HG03175 (cell line): Measurements from ENCODE around the gene CSNK1E.

ENCODE experiments used
- ATAC-seq: cut with Tn5 transposase; IDR thresholded peaks from one replicate; pipeline ENCODE4 v1.9.1; 2021; ENCODE audit warnings: mild to moderate bottlenecking, moderate library complexity; ENCODE audit not compliant: unreplicated experiment

CSNK1E gene

DNA sequence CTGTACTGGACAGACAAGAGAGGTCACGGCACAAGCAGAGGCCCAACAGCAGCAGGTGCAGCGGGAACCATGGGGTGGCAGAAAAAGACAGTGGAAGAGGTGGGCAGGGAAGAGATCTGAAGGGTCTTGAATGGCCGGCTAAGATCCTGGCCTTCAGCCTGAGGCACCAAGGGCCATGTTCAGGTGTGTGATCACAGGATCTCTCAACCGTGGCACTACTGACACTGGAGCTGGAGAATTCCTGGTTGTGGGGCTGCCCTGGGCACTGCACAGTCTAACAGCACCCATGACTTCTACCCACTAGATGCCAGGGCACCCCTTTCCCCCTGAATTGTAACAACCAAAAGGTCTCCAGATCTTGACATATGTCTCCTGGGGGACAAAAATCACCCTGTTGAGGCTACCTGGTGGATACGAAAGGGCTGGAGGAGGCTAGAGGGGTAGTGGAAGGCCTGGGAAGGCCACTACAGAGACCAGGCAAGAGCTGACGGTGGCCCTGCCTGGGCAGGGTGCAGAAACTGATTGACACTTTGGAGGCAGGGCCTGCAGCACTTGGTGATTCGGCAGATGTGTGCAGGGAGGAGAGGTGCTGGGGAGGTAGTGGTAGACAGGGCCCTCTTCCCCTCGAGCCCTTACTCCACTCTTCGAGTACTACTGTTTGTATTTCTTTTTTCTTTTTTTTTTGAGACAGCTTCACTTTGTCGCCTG, 8.3 kb downstream of the CSNK1E start:
- ATAC-seq: no peak

DNA sequence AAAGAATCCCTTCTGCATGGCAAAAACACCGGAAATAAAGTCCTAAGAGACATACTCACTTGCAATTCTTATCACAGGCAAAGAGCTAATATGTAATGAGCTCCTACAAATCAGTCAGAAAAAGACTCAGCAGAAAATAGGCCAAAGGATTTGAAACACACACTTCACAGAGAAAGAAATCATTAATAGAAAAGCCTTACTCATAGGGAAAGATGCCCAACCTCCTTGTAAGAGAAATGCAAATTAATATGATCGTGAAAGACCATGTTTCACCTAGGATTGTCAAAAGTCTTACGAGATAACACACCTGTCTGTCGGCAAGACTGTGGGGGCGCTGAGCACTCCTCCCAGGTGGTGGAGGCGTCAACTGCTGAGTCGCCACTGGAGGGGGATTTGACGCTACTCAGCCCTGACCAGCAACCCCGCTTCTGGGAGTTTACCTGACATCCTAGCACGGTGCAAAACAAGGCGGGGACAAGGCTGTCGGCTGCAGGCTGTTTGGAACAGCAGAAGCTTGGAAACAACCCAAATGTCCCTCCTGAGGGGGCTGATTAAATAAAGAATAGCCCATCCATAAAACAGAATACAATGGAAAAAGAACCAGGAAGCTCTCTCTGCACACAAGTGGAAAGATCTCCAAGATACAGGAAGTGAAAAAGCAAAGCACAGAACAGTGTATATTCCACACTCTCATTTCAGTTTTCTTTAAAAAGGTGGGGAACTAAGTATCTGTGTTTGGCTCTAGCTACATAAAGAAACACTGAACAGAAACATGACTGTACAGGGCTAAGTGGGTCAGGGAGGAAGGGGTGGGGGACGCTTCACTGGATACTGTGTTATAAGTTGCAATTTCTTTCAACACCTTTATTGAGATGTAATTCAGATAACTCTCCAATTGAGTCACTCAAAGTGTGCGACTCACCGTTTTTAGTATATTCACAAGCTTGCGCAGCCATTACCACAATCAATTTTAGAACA, 11.5 kb downstream of the CSNK1E start:
- peak; percentile 63 for ATAC-seq

DNA sequence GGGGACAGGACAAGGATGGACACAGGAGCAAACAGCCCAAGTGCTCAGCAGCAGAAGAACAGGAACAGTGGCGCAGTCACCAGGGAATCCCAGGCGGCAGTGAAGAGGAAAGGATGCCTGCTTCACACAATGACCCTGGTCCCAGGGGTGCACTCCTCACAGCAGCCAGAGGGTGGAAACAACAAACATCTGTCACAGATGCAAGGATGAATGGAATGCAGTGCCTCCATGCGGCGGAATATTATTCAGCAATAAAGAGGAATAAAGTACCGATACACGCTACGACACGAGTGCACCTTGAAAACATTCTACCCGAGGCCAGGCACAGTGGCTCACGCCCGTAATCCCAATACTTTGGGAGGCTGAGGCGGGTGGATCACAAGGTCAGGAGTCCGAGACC, 12.7 kb downstream of the CSNK1E start:
- ATAC-seq: no peak

DNA sequence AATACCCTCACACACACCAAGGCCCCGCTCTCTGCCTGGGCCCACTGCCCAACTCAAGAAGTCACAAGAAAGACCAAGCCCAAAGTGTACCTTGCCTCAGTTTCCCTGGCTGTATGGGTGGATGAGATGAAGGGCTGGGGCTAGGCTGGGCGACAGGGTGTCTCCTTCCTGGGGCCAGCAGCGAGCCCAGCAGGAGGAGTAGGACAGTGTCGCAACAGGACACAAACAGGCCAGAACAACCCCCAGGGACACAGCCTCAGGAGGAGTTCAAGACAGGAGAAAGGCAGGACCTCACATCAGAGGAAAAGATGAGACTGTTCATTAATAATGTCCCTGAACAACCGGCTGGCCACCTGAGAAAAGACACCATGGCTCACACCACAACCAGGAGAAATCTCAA, 13.3 kb downstream of the CSNK1E start:
- ATAC-seq: no peak

DNA sequence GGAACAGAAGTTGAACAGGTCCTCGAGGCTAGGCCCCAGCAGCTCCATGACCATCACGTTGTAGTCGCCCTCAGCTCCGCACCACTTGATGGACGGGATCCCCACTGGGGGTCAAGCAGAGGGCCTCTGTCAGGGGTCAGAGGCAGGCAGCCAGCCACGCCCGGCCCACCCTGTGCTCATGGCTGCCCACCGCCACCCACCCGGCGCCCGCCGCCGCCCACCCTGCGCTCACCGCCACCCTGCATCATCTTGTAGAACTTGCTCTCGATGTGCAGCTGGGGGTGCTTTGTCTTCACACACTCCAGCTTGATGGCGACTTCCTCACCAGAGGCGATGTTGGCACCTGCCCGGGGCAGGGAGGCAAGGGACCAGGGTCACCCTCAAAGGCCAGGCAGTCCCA, 14.3 kb downstream of the CSNK1E start:
- ATAC-seq: no peak

DNA sequence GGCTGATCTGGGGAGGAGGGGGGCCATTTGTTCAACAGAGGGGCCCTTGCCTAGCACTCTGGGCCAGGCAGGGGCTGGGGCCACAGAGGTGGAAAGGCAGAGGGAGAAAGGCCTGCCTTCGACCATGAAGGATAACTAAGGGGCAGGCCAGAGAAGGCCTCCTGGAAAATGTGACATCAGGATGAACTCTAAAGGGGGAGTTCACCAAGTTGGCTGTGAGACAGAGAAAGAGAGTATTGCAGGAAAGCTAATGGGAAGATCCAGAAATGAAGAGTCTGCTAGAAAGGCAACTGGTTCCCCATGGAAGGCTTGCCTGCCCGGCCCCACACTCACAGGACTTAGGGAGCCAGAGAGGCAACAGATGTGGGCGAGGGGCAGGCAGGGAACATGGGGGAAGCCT, 16.3 kb downstream of the CSNK1E start:
- ATAC-seq: no peak

DNA sequence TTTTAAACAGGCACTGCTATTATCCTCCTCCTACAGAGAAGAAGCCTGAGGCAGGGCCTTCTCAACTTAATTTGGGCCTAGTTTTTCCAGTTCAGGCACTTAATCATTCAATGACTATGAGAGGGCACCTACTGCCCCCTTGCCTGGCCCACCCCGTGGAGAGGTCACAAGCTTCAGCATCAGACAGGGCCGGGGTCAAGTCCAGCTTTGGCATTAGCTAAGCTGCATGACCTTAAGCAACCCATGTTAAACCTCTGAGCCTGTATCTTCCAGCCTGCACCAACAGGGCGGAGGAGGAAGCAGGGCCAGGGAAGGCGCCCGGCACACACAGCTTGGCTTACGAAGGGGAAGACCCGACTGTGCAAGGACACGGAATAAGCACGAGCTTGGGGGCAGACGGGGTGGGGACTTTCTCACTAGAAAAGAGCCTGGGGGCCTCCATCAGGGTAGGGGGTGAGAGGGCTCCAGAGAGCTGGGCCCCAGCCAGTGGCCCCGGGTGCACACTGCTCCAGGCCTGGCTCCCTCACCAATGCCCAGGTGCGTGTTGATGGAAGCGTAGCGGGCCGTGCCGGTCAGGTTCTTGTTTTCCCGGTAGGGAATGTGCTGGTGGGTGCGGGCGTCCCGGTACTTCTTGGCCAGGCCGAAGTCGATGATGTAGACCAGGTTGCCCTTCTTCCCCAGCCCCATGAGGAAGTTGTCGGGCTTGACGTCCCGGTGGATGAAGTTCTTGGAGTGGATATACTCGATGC, 16.9 kb downstream of the CSNK1E start:
- ATAC-seq: no peak

DNA sequence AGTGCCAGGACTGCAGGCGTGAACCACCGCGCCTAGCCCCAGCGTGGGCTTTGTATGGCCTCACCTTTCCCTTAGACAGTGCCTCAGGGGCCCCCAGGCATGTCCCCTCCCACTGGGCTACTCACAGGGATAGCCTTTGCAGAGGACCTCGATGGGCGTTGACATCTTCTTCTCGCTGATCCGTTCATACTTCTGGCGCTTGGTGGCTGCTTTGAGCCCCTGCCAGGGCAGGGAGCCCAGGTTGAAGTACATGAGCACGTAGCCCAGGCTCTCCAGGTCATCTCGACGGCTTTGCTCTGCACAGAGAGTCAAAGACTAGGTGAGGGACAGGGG, 17.5 kb downstream of the CSNK1E start:
- ATAC-seq: no peak

DNA sequence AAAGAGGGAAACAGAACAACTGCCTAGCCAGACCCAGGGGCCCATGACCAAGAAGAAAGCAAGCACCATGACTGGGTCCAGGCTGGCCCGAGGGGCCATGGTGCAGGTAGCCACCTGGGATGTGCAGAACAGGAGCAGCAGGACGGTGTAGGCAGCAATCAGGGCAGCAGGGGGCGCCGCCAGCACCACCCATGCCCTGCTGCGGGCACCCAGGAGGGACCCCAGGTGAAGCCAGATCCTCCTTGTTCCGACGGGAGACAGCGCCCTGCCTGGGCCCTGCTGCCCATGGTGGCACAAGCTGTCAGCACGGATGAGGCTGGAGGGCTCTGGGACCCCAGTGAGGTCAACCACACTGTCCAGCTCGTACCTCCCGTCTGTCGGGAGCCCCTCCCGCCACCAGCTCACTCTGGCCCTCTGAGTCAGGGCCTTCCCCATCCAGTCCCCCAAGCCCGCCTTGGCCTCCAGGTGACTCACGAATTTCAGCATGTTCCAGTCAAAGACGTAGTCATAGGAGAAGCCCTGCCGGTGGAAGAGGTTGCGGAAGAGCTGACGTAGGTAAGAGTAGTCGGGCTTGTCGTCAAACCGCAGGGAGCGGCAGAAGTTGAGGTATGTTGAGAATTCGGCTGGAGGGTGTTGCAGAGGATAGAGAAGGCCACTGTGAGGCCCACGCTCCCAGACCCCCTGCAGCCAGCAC, 18.8 kb downstream of the CSNK1E start:
- no peak for ATAC-seq

DNA sequence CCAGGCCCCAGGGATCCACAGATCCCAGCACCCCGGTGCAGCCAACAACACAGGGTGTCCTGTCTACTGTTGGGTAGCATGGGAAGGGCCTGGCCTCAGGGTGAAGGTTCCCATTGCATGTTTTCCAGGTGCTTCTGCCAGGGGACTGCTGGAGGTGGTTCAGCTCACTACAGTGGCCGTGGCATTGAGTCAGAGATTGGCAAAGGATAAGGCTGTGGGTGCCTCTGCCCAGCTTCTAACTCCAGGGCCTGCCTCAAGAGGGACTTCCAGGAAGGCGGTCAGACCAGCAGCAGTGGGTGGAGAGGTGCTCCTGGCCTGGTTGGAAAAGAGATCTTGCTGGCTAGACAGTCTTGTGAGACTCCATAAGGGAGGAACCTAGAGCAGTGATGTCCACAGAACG, 20.9 kb downstream of the CSNK1E start:
- no peak for ATAC-seq

DNA sequence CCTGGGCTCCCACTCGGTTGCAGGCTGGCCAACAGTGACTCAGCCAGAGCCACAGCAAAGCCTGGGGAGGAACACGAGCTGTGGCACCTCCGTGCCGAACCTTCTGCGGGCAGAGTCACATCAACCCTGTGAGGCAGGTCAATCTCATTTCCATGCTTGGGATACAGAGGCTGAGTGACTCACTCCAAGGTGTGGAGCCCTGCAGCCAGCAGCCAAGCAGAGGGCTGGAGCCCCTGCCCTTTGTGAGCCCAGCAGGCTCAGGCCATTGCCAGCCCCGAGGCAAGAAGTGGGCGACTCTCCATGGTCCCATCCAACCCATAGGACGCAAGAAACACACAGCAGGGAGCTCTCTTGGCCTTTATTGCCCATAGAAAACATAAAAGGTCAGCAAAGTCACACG, 21.4 kb downstream of the CSNK1E start:
- ATAC-seq: no peak

DNA sequence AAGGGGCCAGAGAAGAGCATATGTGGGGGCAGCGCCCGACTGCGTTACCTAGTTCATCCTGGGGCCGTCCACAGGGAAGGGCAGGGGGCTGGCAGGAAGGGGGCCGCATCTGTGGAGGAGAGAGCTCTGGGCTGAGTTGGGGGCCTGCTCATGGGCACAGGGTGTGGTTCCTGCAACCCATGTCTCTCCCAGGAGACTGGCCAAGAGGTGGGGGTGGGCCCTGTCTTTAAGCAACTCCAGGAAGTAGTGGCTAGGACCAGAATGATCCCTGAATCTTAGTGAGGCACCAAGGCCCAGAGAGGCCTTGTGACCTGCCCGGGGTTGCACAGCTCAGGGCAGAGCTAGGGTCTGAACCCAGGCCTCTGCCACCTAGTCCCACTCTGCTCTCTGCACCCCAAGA, 21.9 kb downstream of the CSNK1E start:
- no peak for ATAC-seq

DNA sequence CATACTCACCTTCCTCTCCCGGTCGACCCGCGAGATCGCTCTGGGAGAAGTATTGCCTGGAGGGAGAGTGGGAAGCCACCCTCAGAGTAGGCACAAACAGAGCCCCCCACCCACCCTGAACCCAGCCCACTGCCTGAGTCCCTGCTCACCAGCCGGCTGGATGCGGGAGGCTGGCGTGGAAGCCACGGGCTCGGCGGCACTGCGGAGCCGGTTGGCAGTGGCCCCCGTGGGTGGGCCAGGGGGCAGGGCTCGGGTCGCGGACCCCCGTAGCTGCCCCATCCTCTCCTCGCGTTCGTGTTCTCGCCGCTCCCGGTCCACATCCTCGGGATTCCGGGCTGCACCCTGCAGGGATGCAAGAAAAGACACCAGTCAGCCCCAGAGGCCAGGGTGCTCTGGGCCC, 23.0 kb downstream of the CSNK1E start:
- no peak for ATAC-seq

DNA sequence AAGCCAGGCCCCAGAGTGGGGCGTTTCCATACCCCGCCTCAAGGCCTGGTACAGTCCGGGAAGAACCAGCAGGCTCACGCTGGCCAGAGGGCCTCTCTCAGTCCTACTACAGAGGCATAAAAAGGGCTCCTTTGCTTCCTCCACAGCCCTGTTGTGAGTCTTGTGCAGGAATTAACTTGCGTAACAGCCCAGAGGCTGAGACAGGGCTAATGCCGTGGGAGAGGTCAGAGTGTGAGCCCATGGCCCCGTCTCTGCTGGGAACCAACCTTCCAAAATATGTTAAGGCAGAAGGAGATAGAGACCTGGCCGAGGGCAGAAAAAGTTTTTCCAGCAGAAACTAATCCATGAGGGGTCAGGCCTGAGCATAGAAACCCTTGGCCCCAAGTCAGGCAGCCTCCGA, 24.5 kb downstream of the CSNK1E start:
- ATAC-seq: no peak

DNA sequence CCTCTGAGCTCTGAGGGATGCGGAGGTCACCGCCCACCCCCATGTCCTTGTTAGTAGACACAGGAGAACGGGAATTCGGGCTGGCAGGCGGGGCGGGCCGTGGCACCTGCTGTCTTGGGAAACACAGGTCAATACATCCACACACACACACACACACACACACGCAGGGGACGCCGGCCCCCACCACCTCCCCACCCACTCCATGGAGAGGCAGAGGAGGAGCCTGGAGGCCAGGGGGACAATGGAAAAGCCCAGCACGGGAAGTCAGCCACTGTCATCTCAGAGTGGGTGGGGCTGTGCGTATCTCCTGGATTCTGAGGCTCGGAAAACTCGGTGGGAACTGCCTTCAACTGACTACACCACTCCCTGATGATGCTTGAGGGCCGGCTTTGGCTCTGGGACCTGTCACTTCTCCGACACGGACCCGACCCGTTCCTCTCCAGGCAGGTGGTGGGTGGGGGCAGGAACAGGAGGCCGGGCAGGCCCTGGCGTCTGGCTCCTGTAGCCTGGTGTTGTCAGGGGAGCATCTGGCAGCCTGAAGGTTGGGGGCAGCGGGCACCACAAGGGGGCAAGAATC, 25.9 kb downstream of the CSNK1E start:
- no peak for ATAC-seq

DNA sequence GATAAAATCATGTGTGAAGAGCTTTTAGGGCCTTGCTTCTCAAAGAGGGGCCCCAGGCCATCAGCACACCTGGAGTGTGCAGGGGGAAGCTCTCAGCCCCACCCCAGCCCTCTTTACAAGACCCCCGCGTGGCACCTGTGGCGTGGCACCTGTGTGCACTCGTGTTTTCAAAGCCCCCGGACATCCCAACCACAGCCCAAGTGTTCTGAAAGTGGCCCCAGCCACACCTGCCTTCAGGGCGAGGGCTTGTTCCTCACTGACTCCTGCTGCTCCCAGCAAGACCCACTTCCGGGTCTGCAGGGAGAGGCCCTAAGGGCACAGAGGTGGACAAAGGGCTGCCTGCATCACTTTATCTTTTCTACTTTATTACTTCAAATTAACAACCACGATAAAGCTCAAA, 26.9 kb downstream of the CSNK1E start:
- no peak for ATAC-seq

DNA sequence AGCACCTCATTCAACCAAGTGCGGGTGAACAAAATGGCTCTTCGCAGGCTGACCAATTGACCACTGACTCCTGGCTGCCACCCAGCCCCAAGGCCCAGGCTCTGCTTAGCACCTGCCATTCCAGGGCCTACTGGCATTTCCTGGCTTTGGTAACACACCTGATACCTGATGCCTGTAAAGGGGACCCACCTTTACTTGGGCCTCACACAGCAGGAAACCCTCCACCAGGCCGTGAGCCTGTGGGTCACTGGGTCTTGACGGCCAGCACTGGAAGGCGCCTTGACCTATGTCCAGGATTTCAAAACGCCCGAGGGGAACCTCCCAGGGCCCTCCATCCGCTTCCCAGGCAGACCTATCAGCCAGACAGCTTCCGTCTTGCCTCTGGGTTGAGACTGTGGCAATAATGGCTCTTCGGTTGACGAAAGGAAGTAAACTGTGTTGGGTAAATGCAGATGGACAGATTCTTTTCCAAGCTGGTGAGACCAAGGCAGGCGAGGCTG, 27.6 kb downstream of the CSNK1E start:
- no peak for ATAC-seq

DNA sequence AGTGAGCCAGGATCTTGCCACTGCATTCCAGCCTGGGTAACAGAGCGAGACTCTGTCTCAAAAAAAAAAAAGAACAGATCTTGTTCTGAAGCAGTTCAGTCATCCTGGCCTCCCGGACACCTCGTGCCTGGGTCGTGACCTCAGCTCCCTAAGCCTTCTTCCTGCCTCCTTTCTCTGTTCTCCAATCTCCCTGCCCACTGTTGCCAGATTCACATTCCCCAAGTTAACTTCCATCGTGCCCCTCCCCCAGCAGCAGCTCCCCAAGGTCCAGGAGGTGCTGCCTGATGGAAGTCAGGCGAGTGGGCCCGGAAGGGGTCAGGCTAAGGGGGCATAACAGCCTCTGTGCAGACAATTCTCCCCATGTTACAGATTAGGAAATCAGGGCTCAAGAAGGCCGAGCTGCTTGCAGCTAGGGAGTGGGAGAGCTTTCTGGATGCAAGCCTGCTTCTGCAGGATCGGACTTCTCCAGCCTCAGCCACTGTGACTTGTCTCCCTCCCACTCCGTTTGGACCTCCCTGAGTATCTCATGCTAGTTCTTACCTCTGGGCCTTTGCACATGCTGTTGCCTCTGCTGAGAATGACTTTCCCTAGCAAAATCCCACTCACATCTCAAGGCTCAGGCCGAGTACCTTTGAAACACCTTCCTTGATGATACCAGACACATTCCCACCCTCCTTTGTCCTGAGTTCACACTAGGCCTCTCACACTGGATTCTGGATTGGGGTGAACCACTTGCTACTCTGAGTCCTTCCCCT, 30.1 kb downstream of the CSNK1E start:
- ATAC-seq: no peak

DNA sequence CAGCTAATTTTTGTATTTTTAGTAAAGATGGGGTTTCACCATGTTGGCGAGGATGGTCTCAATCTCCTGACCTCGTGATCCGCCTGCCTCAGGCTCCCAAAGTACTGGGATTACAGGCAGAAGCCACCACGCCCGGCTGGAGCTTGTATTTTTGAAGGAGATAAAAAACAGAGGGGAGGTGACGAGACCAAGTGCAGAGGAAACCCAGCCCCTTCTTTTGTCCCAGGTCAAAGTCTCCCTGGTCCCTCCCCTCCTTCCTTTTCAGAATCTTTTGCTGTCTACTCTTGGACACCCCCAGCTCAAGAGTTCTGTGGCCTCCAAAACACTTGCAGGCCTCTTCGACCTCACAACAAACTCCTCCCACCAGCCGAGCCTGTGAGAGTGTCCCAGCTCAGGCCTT, 32.2 kb downstream of the CSNK1E start:
- ATAC-seq: no peak

DNA sequence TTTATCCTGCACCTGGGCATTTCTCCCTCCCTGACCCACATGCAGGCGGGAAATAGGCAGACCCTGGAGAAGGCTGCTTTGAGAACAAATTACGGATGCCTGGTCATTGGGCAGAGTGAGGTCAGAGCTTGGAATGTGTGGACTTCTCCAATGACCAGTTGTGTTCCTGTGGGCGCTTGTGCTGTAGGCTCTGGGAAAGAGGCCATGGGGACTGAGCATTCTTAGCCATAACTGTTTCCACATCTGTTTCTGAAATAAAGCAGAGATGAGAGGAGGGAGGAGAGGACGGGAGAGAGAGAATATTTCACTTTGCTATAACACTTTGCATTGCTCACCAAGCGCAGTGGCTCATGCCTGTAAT, 33.2 kb downstream of the CSNK1E start:
- no peak for ATAC-seq
